ENCODE results near the gene CD300A.
"Not testable (repeated sequence)": the region's sequence is repeated elsewhere in the genome, so short reads cannot be mapped to it uniquely, and the experiment has no call there.

The CD300A gene

DNA sequence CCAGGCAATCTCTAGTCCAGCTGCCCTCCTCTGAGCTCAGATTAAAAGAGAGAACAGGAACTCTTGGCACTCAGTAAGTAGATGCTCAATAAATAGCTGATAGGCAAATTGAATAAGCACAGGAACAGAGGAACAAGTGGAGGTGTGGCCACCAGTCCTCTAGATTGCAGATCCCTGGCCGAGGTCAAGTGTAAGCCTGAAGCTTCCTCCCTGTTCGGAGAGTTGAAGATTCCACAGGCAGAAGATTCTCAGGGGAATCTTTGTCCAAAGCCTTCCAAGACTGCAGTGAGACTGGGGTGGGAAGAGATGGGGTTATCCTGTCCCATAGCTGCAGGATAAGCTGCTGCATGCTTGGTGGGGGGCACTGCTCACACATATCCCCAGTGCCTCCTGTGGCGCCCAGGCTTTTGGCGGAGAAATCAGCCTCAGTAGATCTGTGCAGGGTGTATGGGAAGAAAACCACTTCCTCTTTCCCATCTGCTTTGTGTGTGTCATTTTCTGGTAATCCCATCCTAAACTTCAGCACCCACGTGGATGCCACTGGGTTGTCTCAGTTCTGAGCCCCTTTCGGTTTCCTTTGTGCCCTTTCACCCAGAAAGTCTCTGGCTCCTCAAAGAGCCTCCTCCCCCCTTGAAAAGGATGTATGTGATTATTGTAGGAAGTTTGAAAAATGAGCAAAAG is 12.1 kb downstream of the CD300A start:
- DNase-seq (ENCODE audit: low read depth in 1 of 2, low spot score in 1 of 2), result no peak

GRCh38 chr17:74480290-74480689 is 13.9 kb downstream of the CD300A start:
- DNase-seq (ENCODE audit: low read depth in 1 of 2, low spot score in 1 of 2), result no peak

- DNase-seq (ENCODE audit: low read depth in 1 of 2, low spot score in 1 of 2), result no peak
Observed at GRCh38 chr17:74481621-74482020, 15.2 kb downstream of the CD300A start.

DNA sequence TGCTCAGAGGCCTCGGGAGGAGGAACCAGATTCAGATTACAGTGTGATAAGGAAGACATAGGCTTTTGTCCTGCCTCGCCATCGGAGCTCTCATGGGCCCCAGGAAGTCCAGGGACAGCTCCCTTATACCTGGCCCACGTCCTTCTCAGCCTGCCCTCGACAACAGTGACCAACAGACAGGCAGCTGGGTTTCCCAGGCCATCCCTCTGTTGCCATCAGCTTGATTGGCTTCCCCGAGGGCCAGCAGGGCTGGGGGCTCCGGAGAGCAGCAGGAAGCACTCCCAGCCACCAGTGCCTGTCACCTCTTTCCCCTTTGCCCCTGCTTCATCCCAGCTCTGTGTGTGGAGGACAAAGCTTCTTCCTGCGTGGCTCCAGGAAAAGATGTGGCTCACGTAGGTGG is 17.6 kb downstream of the CD300A start:
- DNase-seq (ENCODE audit: low read depth in 1 of 2, low spot score in 1 of 2), result no peak

DNA sequence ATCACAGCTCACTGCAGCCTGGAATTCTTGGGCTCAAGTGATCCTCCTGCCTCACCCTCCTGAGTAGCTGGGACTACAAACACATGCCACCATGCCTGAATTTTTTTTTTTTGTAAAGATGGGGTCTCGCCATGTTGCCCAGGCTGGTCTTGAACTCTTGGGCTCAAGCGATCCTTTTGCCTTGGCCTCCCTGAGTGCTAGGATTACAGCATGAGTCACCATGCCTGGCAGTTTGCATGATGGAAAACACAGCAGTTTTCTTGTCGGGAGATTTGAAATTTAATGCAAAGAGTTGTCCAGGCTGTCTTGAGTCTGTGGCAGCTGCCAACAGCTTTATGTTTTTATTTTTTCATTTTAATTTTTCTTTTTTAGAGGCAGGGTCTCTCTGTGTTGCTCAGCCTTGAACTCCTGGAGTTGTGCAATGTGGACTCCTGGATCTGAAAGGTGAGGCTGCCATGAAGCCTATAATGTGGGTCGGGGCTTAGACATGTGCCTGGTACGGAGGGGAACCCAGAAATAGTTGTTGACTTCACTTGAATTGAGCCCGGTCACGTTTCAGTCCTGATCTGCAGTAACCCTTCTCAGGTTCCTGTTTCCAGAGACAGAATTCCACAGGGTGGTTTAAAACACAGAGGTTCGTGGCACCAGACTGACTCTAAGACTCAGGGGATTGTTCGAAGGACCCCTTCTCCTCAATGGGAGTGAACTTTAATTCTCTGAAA is 18.7 kb downstream of the CD300A start:
- DNase-seq (ENCODE audit: low read depth in 1 of 2, low spot score in 1 of 2), result no peak

DNA sequence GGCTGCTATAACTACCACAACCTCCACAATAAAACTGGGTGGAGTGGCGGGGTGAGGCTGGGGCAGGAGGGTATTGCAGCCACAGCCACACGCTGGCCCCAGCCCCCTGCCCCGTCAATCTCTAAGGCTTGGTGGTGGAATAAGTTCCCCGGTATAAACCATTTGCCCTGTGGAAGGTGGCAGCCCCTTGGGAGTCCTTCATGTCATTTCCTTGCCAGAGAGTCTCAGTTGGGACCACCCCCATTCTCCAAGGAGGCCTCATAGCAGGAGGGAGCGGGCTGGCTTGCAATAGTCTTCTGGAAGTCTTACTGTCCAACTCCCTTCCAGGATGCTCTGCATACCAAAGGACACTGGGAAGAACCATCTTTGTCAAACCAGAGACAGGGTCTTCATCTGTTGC is 19.4 kb downstream of the CD300A start:
- DNase-seq (ENCODE audit: low read depth in 1 of 2, low spot score in 1 of 2), result no peak

- DNase-seq (ENCODE audit: low read depth in 1 of 2, low spot score in 1 of 2), result not testable (repeated sequence)
Observed at GRCh38 chr17:74488276-74488675, 21.8 kb downstream of the CD300A start.

DNA sequence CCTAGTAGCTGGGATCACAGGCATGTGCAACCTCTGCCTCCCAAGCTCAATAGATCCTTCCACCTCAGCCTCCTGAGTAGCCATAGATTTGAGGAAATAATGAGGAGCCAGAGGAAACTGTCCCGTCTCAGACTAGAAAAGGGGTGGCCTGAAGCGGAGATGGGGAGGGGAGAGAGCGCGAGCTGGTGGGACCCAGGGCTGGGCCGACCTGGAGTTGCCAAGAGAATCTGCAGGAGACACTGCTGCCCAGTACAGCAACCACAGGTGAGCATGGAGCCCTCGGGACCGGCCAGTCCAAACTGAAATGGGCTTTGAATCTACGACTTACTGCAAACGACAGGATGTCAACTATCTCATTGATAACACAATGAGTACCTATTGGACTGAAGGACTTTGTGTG is 24.3 kb downstream of the CD300A start:
- DNase-seq (ENCODE audit: low read depth in 1 of 2, low spot score in 1 of 2), result no peak

- no peak for DNase-seq (ENCODE audit: low read depth in 1 of 2, low spot score in 1 of 2)
Observed at GRCh38 chr17:74491626-74492025, 25.2 kb downstream of the CD300A start.

DNA sequence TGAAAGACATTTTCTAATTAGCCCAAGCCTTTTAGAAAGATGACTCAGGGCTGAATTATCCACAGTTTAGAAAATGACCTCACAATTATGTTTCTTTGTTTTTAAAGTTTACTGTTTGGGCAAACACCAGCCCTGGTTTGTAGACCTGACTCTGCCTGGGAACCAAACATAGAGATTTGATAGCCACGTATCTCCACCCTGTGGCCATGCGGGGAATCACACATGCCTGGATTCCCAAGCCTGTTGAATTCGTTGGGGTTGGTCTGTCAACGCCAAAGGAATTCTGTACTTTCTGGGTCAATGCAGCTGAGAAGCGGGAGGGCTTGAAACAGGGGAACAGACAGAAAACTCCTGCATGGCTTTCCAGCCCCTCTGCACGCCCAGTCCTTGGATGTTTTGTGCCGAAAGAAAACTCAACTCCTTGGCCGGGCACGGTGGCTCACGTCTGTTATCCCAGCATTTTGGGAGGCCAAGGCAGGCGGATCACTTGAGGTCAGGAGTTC is 26.9 kb downstream of the CD300A start:
- DNase-seq (ENCODE audit: low read depth in 1 of 2, low spot score in 1 of 2), result peak; percentile 46 to 52

DNA sequence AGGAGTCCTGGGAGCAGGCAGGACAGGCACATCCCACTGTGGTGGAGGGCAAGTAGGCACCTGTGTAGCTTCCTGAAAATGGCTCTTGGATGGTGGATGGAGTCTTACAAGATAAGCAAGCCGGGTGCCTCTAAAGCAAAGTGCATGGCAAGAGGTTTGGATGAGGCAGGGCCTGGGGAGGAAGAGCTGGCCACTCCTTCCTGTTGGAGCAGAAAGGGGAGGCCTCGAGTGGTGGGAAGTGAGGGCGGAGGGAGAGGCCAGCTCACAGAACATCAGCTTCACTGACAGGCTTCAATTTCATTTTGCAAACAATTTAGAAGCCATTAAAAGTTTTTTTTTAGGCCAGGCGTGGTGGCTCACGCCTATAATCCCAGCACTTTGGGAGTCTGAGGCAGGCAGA is 31.0 kb downstream of the CD300A start:
- no peak for DNase-seq (ENCODE audit: low read depth in 1 of 2, low spot score in 1 of 2)

- DNase-seq (ENCODE audit: low read depth in 1 of 2, low spot score in 1 of 2), result no peak
Observed at GRCh38 chr17:74499992-74500391, 33.6 kb downstream of the CD300A start.

GRCh38 chr17:74502861-74503260 is 36.4 kb downstream of the CD300A start:
- DNase-seq (ENCODE audit: low read depth in 1 of 2, low spot score in 1 of 2), result no peak

DNA sequence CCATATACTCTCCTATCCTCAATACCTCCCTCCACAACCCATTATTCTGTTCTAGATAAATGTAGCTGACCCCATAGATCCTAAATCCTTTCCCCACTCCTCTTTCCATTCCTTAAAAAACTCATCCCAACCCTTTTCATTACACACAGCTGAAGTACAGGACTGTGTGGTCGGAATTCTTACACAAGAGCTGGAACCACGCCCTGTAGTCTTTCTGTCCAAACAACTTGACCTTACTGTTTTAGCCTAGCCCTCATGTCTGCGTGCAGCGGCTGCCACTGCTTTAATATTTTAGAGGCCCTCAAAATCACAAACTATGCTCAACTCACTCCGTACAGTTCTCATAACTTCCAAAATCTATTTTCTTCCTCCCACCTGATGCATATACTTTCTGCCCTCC is 37.5 kb downstream of the CD300A start:
- not testable (repeated sequence) for DNase-seq (ENCODE audit: low read depth in 1 of 2, low spot score in 1 of 2)

- DNase-seq (ENCODE audit: low read depth in 1 of 2, low spot score in 1 of 2), result no peak
Observed at GRCh38 chr17:74508156-74508555, 41.7 kb downstream of the CD300A start.

GRCh38 chr17:74512036-74512435 is 45.6 kb downstream of the CD300A start:
- DNase-seq (ENCODE audit: low read depth in 1 of 2, low spot score in 1 of 2), result no peak

GRCh38 chr17:74512624-74513091 is 46.2 kb downstream of the CD300A start:
- DNase-seq (ENCODE audit: low read depth in 1 of 2, low spot score in 1 of 2), result no peak

DNA sequence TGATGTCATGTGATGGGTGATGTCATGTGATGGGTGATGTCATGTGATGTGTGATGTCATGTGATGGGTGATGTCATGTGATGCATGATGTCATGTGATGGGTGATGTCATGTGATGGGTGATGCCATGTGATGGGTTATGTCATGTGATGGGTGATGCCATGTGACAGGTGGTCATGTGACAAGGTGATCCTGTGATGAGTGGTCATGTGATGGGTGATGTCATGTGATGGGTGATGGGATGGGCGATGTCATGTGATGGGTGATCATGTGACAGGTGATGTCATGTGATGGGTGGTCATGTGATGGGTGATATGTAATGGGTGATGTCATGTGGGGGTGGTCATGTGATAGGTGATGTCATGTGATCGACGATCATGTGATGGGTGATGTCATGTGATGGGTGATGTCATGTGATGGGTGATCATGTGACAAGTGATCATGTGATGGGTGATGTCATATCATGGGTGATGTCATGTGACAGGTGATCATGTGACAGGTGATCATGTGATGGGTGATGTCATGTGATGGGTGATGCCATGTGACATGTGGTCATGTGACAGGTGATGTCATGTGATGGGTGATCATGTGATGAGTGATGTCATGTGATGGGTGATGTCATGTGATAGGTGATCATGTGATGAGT is 47.7 kb downstream of the CD300A start:
- no peak for DNase-seq (ENCODE audit: low read depth in 1 of 2, low spot score in 1 of 2)

DNA sequence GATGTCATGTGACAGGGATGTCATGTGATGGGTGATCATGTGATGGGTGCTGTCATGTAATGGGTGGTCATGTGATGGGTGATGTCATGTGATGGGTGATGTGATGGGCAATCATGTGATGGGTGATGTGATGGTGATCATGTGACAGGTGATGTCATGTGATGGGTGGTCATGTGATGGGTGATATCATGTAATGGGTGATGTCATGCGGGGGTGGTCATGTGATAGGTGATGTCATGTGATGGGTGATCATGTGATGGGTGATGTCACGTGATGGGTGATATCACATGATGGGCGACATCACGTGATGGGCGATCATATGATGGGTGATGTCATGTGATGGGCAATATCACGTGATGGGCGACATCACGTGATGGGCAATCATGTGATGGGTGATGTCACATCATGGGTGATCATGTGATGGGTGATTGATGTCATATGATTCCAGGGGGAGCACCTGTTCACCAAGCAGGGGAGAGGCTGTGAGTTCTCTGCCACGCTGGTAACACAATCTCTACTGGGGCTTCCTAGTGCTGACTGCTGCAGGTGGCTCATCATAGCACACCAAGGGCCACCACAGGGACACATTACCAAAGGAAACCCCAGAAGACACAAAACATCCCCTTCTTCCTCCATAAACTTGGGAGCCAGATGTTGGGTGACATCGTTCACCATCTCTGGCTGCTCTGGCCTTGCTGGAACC is 48.3 kb downstream of the CD300A start:
- no peak for DNase-seq (ENCODE audit: low read depth in 1 of 2, low spot score in 1 of 2)

- DNase-seq (ENCODE audit: low read depth in 1 of 2, low spot score in 1 of 2), result no peak
Observed at GRCh38 chr17:74515941-74516340, 49.5 kb downstream of the CD300A start.

DNA sequence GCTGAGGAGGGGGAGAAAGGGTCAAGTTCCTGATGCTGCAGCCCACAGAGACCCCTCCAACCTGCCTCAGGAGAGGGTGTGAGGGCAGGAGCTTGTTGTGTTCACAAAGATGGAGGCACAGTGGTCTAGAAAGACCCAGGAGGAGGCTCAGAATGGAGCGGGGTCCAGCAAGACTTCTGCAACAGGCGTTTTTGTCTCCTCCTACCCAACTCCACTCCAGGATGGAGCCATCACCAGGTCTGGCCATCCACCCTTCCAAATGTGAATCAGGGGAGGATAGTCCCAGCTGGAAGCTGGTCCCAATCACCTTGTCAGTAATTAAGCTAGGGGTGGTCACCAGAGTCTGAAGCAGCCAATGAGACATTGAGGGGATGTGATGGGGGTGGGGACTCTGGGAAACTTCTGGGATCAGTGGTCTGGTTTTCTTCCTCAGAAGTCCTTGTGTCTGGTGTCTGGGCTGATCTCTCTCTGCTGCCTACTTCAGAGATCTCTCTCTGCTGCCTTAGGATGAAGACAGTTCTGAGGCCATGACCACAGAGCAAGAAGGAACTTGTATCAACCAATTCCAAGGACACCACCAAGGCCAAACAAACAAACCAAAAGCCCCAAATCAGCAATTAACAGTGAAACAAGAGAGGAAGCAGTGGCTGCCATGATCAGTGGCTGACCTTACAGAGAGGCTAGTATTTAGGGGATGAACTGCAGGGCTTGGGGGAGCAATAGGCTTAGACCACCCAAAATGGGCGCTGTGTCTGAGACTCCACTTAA is 50.3 kb downstream of the CD300A start:
- DNase-seq (ENCODE audit: low read depth in 1 of 2, low spot score in 1 of 2), result no peak

Data from activated T-helper 1 cell treated with anti-CD3 and anti-CD28 coated beads, Interleukin-2, amount 50 U/mL, for 16 hours (primary cell).